HL-60 (cell line): ENCODE data around the gene EPS15.

Experiments
- TF ChIP-seq, protein P1 (sequence below): IDR thresholded peaks from 2 replicates; pipeline ENCODE4 v1.6.1; 2012; ENCODE audit warnings: low read depth; ENCODE audit not compliant: insufficient replicate concordance
- TF ChIP-seq, protein P2 (sequence below): IDR thresholded peaks from one replicate; pipeline ENCODE4 v1.5.1; 2011; ENCODE audit warnings: low read length, control low read depth, inconsistent platforms; ENCODE audit not compliant: insufficient read depth

DNA sequence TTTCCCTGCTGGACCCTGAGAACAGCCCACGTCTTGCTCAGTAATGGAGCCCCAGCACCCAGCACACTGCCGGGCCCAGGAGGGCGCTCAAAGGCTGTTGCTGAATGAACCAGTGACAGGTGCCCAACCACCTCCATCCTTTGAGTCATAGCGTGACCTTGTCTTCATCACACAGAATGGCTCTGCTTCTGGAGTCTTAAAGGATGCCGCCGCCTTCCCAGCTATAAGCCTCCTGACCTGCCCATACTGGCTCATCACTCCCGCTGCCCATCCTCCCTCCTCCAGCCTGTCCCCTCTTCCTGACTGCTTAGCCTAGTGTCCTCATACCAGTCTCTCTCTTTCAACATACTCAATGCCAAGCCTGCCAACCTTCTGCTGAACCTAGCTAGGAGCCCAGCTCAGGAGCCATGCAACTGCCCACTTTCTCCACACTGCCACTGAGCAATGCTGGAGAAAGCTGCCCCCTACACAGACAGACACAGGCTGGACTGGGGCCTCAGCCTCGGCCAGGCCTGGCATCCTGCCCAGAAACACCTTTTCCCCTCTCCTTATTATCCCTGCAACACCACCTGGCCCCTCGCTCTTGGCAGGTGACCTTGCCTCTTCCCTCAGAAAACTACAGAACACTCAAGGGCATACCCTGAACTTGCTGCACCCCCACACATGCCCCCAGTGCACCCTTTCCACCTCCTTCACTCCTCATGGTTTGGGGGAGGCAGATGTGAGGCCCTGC lies 202.8 kb downstream of the EPS15 start:
- TF ChIP-seq, protein P1, sequence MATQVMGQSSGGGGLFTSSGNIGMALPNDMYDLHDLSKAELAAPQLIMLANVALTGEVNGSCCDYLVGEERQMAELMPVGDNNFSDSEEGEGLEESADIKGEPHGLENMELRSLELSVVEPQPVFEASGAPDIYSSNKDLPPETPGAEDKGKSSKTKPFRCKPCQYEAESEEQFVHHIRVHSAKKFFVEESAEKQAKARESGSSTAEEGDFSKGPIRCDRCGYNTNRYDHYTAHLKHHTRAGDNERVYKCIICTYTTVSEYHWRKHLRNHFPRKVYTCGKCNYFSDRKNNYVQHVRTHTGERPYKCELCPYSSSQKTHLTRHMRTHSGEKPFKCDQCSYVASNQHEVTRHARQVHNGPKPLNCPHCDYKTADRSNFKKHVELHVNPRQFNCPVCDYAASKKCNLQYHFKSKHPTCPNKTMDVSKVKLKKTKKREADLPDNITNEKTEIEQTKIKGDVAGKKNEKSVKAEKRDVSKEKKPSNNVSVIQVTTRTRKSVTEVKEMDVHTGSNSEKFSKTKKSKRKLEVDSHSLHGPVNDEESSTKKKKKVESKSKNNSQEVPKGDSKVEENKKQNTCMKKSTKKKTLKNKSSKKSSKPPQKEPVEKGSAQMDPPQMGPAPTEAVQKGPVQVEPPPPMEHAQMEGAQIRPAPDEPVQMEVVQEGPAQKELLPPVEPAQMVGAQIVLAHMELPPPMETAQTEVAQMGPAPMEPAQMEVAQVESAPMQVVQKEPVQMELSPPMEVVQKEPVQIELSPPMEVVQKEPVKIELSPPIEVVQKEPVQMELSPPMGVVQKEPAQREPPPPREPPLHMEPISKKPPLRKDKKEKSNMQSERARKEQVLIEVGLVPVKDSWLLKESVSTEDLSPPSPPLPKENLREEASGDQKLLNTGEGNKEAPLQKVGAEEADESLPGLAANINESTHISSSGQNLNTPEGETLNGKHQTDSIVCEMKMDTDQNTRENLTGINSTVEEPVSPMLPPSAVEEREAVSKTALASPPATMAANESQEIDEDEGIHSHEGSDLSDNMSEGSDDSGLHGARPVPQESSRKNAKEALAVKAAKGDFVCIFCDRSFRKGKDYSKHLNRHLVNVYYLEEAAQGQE = no peak
- TF ChIP-seq, protein P2, sequence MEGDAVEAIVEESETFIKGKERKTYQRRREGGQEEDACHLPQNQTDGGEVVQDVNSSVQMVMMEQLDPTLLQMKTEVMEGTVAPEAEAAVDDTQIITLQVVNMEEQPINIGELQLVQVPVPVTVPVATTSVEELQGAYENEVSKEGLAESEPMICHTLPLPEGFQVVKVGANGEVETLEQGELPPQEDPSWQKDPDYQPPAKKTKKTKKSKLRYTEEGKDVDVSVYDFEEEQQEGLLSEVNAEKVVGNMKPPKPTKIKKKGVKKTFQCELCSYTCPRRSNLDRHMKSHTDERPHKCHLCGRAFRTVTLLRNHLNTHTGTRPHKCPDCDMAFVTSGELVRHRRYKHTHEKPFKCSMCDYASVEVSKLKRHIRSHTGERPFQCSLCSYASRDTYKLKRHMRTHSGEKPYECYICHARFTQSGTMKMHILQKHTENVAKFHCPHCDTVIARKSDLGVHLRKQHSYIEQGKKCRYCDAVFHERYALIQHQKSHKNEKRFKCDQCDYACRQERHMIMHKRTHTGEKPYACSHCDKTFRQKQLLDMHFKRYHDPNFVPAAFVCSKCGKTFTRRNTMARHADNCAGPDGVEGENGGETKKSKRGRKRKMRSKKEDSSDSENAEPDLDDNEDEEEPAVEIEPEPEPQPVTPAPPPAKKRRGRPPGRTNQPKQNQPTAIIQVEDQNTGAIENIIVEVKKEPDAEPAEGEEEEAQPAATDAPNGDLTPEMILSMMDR = no peak
